Measurements from ENCODE around the gene SP7. TPM values are rescaled to one million over a fixed set of nuclear protein-coding genes. Genes with fewer than 3 reads are reported as not detected.

Gene SP7
- total and polyA plus RNA-seq, 9 of the 15 experiments (the other 6 are each of a cell fraction or from before 2014, with no cell fraction given), result 0.04 TPM; not detected in 8

GRCh38 chr12:53324113-53324778 is 11.9 kb downstream of the SP7 start (continued):
- peak; percentile 6 for TF ChIP-seq BRD9 (IDR thresholded peaks at IDR 0.05; ENCODE audit: low read depth, partially characterized antibody)
- TF ChIP-seq PBX2 (CRISPR knock-in tag; IDR thresholded peaks at IDR 0.05; ENCODE audit: low read depth), result no peak; the same call in 1 of the 2 replicates
- peak; percentile 63 for TF ChIP-seq PBX2 (tag; conservative IDR thresholded peaks at IDR 0.05; ENCODE audit: low read depth)
- peak in 1 of 2 experiments; percentile 47; a peak in 1 of 4 replicates for TF ChIP-seq TEAD1 (CRISPR knock-in tag; IDR thresholded peaks at IDR 0.05)
- TF ChIP-seq E2F4 (CRISPR knock-in tag; IDR thresholded peaks at IDR 0.05; ENCODE audit: low read depth), result 0 out of 2 replicates have a peak, but pooled peaks have one; percentile 45
- TF ChIP-seq RREB1 (CRISPR knock-in tag; IDR thresholded peaks at IDR 0.05), result peak; percentile 46; the same call in 1 of the 2 replicates
- peak; percentile 19; the same call in 1 of the 2 replicates for TF ChIP-seq ZNF395 (CRISPR knock-in tag; IDR thresholded peaks at IDR 0.05)
- 0 out of 4 replicates have a peak, but pooled peaks of 1 of the 2 experiments have one; percentile 26 for TF ChIP-seq ARNT (IDR thresholded peaks at IDR 0.05)
- TF ChIP-seq ZBTB8A (IDR thresholded peaks at IDR 0.05; ENCODE audit: partially characterized antibody), result no peak
- TF ChIP-seq L3MBTL2 (IDR thresholded peaks at IDR 0.05), result peak; percentile 38; the same call in 1 of the 2 replicates
- TF ChIP-seq CTBP1 (IDR thresholded peaks at IDR 0.05; ENCODE audit: borderline replicate concordance), result no peak
- TF ChIP-seq ZBTB5 (IDR thresholded peaks at IDR 0.05), result 0 out of 2 replicates have a peak, but pooled peaks have one; percentile 35
- no peak for TF ChIP-seq CHD1 (IDR thresholded peaks at IDR 0.05; ENCODE audit: low read length)

Data from K562 (cell line).